ENCODE data around the gene RUVBL2. TPM values are rescaled to one million over a fixed set of nuclear protein-coding genes. Genes with fewer than 3 reads are reported as not detected.

The RUVBL2 gene
- total RNA-seq, 1 donor = 122 TPM

DNA sequence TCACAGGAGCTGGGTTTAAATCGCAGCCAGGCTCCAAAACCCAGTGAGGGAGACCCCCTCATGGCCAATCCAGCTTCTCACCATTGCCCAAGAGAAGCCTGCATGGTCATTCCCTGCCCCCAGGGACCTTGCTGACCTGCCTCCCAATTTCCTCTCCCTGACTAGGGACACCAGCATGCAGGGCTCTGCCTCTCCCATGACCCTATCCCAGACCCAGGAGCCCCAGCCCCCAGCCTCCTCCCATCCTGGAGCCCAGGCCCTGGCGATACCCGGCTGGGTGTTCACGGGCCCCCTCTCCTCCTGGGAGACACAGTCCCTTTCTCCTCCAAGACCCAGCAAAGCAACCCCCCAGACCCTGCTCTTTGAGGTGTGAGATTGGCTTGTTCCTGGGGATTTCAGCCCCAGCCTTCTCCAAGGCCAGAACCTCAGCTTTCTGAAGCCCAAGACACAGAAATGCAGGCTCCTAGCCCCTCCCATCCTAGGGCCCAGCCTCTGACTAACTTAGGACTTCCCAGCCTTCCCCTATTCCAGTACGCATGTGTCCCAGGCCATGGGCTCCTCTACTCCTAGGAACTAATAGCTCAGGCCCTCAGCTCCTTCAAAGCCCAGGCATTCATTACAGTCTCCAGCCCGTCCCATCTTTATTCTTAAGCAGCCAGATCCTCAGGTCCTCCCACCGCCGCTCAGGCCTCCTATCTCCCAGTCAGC, 1.7 kb upstream of the RUVBL2 start:
- Histone ChIP-seq H4K20me1 (ENCODE audit: insufficient read depth, low read length) (peaks cover 15% of the 10 kb centered on the region), H3K27ac (ENCODE audit: low read depth, low read length) (peak overlapping the region; percentile 85), H3K4me3 (ENCODE audit: insufficient read depth, low read length) (peak overlapping the region; percentile 89), H3K4me1 (ENCODE audit: insufficient read depth, low read length) (peaks cover 29% of the 10 kb centered on the region), H3K79me2 (ENCODE audit: insufficient read depth, low read length) (peaks cover 68% of the 10 kb centered on the region), H2AFZ (ENCODE audit: low read length) (peak overlapping the region; percentile 82), H3K27me3 (ENCODE audit: insufficient read depth, low read length) (no peaks in the 10 kb centered on the region), H3K9me3 (ENCODE audit: low read depth, low read length) (no peaks in the 10 kb centered on the region), H3K36me3 (ENCODE audit: insufficient read depth, low read length) (peaks cover 14% of the 10 kb centered on the region), H3K4me2 (ENCODE audit: insufficient read depth, low read length) (peak overlapping the region; percentile 99)
- TF ChIP-seq, protein P1, sequence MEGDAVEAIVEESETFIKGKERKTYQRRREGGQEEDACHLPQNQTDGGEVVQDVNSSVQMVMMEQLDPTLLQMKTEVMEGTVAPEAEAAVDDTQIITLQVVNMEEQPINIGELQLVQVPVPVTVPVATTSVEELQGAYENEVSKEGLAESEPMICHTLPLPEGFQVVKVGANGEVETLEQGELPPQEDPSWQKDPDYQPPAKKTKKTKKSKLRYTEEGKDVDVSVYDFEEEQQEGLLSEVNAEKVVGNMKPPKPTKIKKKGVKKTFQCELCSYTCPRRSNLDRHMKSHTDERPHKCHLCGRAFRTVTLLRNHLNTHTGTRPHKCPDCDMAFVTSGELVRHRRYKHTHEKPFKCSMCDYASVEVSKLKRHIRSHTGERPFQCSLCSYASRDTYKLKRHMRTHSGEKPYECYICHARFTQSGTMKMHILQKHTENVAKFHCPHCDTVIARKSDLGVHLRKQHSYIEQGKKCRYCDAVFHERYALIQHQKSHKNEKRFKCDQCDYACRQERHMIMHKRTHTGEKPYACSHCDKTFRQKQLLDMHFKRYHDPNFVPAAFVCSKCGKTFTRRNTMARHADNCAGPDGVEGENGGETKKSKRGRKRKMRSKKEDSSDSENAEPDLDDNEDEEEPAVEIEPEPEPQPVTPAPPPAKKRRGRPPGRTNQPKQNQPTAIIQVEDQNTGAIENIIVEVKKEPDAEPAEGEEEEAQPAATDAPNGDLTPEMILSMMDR (IDR thresholded peaks at IDR 0.05; ENCODE audit: extremely low read depth, low read depth, low read length) = no peak
- peak; percentile 99 for DNase-seq (ENCODE audit: insufficient read length, low spot score, missing footprints)

DNA sequence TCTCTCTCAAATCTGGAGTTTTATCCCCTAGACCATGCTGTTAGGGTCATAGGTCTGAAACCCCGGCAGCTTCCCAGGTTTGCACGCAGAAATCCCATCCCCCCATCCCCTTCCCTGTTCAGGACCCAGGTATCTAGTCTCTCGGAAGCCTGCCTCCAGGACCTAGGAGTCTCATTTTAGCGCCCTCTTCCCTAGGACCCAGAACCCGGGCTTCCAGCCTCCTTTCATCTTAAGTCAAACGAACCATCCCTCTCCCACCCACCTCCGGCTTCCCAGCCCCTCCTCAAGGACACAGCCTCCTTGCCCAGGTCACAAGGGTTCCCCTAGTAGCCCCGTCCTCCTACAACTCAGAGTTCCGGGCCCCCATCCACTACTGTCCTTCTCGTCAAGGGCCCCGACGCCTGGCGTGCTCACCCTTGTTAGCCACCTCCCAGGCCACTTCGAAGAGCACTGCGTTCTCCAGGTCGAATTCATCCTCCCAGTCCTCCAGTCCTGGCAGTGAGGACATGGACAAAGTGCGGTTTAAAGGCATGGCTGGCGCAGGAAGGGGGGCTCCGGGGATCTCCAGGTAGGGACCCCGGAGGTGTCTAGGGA, 1.0 kb upstream of the RUVBL2 start:
- TF ChIP-seq, protein P1 (IDR thresholded peaks at IDR 0.05; ENCODE audit: extremely low read depth, low read depth, low read length) = no peak
- Histone ChIP-seq H2AFZ (ENCODE audit: low read length) (peak overlapping the region; percentile 82), H3K27ac (ENCODE audit: low read depth, low read length) (peak overlapping the region; percentile 85), H3K9me3 (ENCODE audit: low read depth, low read length) (no peaks in the 10 kb centered on the region), H3K79me2 (ENCODE audit: insufficient read depth, low read length) (peaks cover 73% of the 10 kb centered on the region), H3K4me2 (ENCODE audit: insufficient read depth, low read length) (peak overlapping the region; percentile 99), H3K27me3 (ENCODE audit: insufficient read depth, low read length) (no peaks in the 10 kb centered on the region), H4K20me1 (ENCODE audit: insufficient read depth, low read length) (peaks cover 17% of the 10 kb centered on the region), H3K4me3 (ENCODE audit: insufficient read depth, low read length) (peak overlapping the region; percentile 89), H3K36me3 (ENCODE audit: insufficient read depth, low read length) (peaks cover 10% of the 10 kb centered on the region), H3K4me1 (ENCODE audit: insufficient read depth, low read length) (peaks cover 29% of the 10 kb centered on the region)
- DNase-seq (ENCODE audit: insufficient read length, low spot score, missing footprints) = peak; percentile 77

DNA sequence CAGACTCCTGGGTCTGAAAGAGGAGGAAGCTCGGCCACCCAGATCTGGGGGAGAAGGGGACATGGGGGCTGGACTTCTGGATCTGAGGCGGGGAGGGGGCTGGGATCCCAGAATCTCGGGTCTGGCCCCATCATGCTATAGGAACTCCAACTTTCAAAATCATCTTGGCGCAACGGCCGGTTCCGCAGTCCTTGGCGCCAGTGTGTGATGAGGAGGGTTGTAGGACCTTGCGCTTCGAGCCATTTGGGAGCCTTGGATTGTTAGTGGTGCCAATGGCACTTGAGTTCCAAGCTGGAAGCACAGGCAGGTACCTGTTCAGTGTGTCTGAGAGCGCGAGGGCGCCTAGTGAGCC, 324 bp downstream of the RUVBL2 start:
- Histone ChIP-seq H2AFZ (ENCODE audit: low read length) (peak overlapping the region; percentile 81), H4K20me1 (ENCODE audit: insufficient read depth, low read length) (peaks cover 22% of the 10 kb centered on the region), H3K9me3 (ENCODE audit: low read depth, low read length) (no peaks in the 10 kb centered on the region), H3K79me2 (ENCODE audit: insufficient read depth, low read length) (peaks cover 83% of the 10 kb centered on the region), H3K4me3 (ENCODE audit: insufficient read depth, low read length) (peak overlapping the region; percentile 89), H3K36me3 (ENCODE audit: insufficient read depth, low read length) (no peaks in the 10 kb centered on the region), H3K4me2 (ENCODE audit: insufficient read depth, low read length) (peak overlapping the region; percentile 99), H3K27me3 (ENCODE audit: insufficient read depth, low read length) (no peaks in the 10 kb centered on the region), H3K4me1 (ENCODE audit: insufficient read depth, low read length) (peaks cover 29% of the 10 kb centered on the region), H3K27ac (ENCODE audit: low read depth, low read length) (peak overlapping the region; percentile 74)
- TF ChIP-seq, protein P1 (IDR thresholded peaks at IDR 0.05; ENCODE audit: extremely low read depth, low read depth, low read length) = no peak
- DNase-seq (ENCODE audit: insufficient read length, low spot score, missing footprints) = peak; percentile 17

DNA sequence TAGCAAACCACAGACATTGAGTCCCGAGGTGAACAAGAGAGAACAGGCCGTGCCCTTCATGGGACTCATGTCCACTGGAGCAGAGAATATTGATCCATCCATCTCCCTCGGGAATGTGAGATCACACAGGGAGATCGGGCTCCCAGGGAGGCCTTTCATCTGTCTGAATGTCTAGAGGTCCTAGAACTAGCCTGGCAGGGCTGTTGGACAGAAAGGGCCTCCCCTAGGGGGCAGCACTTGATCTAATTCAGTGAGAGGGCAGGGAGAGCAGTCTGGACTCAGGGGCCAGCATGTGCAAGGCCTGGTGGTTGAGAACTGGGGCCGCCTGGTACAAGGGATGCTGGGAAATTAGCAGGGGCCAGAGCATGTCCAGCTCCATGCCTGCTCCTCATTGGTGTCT, 4.3 kb downstream of the RUVBL2 start:
- H2AFZ ChIP-seq (ENCODE audit: low read length) = no peak overlapping the region
- no peaks in the 10 kb centered on the region for H3K27me3 ChIP-seq (ENCODE audit: insufficient read depth, low read length)
- H3K4me3 ChIP-seq (ENCODE audit: insufficient read depth, low read length) = no peak overlapping the region
- H3K27ac ChIP-seq (ENCODE audit: low read depth, low read length) = no peak overlapping the region
- peak; percentile 93 for DNase-seq (ENCODE audit: insufficient read length, low spot score, missing footprints)
- H3K36me3 ChIP-seq (ENCODE audit: insufficient read depth, low read length) = peaks cover 12% of the 10 kb centered on the region
- peaks cover 62% of the 10 kb centered on the region for H3K79me2 ChIP-seq (ENCODE audit: insufficient read depth, low read length)
- H4K20me1 ChIP-seq (ENCODE audit: insufficient read depth, low read length) = peaks cover 20% of the 10 kb centered on the region
- TF ChIP-seq, protein P1 (IDR thresholded peaks at IDR 0.05; ENCODE audit: extremely low read depth, low read depth, low read length) = peak; percentile 72
- H3K9me3 ChIP-seq (ENCODE audit: low read depth, low read length) = no peaks in the 10 kb centered on the region
- no peak overlapping the region for H3K4me2 ChIP-seq (ENCODE audit: insufficient read depth, low read length)
- peaks cover 13% of the 10 kb centered on the region for H3K4me1 ChIP-seq (ENCODE audit: insufficient read depth, low read length)

All from osteoblast (primary cell).